Limb (tissue), 2 donors: ENCODE results near the gene RAB10.
"Not testable (repeated sequence)": the region's sequence is repeated elsewhere in the genome, so short reads cannot be mapped to it uniquely, and the experiment has no call there.

Source experiments
- DNase-seq, 2 donors: peaks; one replicate each; pipeline ENCODE4 v3.0.0-alpha.2; 2016; ENCODE audit errors: extremely low spot score in 2 of 2

RAB10 gene

DNA sequence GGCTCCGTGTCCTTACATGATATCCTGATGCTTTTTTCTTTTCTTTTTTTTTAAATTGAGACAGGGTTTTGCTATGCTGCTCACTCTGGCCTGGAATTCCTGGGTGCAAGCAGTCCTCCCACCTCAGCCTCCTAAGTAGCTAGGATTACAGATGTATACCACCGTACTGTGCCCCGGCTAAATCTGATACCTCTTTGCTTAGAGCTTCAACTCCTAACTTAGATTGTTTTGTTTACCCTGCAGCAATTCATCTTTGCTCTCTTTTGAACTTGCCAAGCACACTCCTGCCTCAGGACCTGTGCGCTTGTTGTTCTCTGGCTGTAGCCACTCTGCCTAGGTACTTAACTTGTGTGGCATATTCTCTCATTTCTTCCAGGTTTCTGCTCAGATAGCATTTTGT, 24.5 kb downstream of the RAB10 start:
- no peak for DNase-seq

DNA sequence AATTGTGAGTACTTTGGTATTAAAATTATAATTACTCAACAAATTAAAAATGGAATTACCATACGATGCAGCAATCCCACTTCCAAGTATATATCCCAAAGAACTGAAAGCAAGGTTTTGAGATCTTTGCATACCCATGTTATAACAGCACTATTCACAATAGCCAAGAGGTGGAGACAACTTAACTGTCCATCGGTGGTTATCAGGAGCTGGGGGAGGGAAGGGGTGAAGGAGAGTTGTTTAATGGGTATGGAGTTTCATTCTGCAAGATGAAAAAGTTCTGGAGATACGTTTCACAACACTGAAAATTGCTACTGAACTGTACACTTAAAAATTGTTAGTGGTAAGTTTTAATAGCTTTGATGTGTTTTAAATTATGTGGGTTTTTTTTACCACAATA, 25.7 kb downstream of the RAB10 start:
- DNase-seq, result no peak

DNA sequence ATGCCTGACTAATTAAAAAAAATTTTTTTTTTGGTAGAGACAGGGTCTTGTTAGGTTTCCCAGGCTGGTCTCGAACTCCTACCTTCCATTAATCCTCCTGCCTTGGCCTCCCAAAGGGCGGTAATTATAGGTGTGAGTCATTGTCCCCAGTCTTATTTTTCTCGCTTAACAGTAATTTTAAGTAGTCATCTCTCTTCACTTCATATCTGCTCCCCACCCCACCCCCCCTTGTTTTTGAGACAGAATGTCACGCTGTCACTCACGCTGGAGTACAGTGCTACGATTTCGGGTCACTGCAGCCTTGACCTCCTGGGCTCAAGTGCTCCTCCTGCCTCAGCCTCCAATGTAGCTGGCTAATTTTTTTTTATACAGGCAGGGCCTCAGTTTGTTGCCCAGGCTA, 27.7 kb downstream of the RAB10 start:
- no peak for DNase-seq

DNA sequence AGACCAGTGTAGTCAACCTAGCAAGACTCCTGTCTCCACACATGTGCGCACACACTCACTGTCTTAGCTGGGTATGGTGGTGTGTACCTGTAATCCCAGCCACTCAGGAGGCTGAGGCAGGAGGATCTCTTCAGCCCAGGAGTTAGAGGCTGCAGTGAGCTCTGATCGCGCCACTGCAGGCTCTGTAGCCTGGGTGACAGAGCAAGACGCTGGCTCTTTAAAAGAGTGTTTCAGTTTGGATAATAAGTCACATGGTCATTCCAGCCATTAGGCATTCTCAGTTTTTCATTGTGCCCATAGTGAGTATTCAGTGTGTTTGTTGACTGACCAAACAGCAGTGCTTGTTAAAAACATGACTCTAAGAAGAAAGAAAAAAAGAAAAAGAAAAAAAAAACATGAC, 31.0 kb downstream of the RAB10 start:
- DNase-seq, result no peak

DNA sequence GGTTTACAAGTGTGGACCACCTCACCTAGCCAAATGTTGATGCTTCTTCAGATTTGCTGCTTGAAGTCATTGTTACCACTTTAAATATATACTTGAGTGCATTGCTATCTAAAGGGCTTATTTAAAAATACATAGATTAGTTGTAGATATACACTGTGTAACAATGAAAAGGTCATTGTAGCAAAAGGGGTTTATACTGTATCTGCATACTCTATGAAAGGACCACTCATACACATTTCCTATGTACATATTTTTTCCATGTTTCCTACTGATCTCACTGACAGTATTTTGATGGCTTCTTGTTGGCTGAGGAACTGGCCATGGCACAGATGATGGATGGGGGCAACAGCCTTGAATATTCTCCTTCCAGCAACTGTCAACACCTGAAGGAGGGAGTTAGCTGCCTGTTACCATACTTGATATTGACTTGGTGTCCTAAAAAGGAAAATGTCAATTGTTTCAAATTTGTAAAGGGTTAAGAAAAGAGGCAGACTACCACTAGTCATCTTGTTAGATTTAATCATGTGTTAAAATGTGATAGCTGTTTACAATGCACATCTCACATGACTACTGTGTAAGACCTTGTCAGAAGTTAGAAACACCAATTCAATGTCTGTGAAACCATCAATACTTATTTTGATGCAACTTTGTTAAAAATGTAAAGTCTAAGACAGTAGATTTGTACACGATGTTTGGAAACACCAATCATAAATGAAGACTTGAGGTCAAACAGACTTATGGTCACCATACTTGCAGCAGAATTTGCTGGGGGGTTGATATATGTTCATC, 33.5 kb downstream of the RAB10 start:
- DNase-seq, result no peak

DNA sequence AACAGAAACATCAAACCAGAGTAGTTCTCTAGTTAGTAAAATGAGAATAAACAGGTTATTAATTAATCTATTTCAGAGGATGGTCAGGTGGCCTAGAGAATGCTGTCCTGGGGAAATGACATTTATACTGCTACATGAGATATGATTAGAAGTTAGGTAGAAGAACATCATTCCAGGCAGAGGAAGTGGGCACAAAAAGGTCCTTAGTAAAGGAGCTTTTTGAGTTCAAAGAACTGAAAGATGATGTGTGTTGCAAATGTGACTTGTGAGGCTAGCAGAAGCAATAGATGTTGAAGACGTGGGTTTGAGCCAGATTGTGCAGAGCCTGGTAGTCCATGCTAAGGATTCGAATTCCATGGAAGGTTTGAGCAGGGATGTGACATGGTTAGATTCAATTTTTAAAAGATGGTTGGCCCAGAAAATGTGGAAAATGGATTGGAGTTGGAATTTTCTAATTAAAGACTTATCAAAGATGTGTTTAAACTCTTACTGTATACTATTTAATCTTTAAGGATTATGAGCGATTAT, 34.2 kb downstream of the RAB10 start:
- DNase-seq, result no peak

DNA sequence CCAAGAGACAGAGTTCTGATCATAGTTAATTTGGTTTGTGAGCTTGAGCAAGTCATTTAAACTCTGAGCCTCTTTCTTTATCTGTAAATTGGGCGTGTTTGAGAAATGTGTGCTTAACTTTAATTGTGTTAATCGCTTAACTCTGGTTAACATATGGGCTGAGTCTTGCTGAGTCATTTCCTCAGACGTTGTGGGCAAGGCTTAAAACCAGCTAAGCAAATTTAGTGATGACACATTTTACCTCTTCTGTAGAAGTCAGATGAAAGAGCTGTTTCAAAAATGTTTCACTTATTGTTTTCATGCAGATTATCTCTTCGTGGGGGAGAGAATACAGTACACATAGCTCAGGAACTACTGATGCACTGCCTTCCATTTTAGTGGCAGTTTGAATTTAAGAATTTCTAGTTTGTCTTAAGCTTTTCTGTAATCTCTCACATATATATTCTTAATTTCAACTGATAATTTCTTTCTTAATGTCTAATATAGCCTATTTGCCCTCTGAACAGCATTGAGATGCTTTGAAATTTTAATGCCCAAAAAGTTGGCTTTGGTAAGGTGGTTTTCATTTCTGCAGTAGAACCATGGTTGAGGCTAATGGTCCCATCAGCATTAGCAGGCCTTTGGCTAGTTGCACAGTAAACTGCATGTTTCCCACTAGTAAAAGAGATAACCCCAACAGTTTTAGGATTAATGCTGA, 34.9 kb downstream of the RAB10 start:
- DNase-seq, result no peak

DNA sequence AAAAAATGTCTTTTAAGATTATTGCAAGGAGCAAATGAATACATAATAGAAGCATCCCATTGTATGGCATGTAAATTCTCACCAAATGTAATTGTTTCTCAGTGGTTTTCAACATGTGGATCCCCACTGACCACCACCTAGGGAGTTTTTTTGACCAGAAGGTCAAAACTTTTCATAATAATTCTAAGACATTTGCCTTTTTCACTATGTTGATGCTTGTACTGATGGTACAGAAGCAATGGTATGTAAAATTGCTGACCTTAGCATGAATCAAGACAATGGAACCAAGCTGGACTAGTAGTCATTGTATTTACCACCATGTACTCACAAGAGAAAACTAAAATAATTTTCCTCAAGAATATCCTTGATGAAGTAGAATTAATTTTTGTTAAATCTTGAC, 36.8 kb downstream of the RAB10 start:
- no peak for DNase-seq

DNA sequence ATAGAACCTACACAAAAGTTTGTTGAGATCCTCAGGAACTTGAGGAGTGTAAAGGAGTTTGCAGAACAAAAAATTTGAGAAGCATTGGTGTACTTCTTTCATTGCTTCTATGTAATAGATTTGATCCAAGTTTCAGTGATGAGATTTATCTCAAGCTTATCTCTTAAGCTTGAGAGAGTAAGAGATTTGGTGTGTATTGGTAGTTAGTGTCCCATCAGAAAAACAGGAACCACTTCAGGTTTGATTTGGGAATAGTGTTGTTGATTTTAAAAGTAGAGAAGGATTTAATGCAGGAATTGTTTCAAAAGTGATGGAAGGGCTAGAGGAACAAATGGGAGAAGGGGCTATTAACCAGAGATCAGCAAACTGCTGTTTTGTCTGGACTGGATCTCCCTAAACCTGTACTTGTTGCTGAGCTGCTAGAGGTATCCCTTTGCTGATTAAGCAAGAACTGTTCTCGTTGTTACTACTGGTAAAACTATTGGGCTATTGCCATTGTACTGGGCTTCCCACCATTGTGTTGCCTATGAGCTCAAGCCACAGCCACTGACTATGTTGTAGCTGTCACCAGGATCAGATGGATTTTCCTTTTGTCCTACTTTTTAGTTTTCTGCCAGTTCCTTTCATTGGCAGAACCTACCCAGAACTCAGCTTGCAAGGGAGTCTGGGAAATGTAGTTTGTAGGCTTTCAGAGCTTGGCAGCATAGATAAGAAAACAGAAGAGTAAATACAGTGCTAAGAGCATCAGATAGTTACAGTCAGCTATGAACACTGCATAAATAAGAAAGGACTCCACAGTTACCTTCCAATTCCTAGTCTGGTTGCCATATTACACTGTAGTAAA, 39.3 kb downstream of the RAB10 start:
- no peak for DNase-seq

DNA sequence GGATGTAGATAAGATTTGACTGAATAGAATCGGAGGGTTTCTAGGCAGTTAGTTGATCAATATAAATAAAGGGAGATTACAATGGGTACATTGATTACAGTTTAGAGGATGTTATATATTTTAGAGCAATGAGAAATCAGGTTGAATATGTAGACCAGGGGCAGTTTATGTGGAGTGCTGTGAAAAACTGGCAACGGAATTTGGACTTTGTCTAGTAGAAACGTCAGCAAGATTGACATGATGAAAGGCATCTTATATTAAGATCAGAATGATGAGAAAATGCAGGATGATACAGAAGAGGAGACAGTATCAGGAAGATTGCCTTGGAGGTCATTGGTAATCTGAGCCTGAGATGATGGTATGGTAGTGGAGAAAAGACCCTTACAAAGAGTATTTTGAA, 39.9 kb downstream of the RAB10 start:
- no peak for DNase-seq

DNA sequence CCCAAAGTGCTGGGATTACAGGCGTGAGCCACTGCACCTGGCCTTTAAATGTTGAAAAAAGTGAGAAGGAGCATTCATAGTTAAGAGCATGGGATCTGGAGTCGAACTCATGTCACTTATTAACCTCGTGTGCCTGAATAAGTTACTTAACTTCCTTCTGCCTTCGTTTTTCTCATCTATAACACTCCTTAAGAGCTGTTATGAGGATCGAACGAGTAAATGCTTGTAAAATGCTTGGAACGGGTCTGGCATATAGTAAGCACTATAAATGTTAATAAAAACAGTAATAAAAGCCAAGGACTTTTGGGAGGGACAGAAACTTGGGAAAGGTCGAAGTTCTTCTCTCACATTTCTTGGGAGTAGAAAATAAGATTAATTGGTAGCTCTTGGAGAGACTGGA, 40.8 kb downstream of the RAB10 start:
- no peak for DNase-seq

DNA sequence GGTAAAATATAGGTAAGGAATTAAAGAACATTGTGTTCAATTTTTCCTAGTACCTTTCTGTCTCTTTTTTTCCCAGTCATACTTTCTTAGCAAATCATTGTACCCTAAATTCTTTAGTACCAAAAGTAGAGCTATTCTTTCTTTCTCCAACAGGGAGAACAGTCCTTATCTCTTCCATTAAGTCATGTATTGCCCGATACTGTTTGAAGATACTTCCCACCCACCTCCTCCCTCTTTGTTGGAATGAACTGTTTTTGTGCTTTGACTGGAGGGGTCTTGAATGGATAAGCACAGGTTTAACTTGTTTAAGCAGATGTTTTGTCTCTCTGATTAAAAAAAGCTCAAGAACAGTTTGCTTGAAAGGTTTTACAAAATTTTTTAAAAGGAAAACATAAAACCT, 41.3 kb downstream of the RAB10 start:
- no peak for DNase-seq

DNA sequence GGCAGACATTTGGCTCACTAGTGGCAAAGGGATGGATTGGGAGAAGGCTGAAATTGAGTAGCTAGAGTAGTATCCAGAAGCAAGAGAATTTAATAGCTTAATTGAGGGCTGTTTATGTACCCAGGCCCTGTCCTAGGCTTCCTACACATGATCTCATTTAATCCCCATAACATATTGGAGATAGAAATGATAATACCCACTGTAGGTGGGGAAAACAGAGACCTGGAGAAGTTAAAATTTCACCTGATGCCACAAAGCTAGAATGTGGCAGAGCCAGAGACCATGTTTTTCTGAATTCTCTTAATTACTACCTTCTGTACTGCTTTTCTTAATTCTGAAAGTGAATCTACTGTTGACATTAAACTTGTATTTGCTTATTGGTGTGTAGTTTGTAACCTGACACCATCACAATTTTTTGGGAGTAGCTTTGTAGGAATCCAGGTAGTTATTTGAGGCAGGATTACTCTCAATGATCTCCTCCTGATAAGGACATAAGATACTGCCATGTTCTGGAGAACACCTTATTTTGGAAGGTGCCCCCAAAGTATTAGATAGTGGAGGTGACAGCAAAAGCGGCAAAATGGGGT, 42.2 kb downstream of the RAB10 start:
- no peak for DNase-seq

DNA sequence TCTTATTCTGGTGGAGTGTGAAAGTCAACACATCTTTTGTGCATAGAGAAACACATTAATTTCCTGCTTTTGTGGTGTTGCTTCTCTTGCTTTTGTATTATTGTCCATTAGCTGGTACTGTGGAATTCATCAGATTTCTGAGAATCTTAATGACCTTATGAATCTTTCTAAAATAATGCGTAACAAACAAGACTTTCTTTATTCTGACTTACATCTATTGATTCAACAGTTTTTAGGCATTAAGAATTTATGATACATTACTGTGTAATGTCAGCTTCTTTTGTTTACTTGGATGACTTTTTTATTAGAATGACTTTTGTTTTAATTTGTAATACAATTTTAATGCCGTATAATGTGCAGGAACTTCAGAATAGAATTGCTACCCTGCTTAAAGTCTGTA, 43.4 kb downstream of the RAB10 start:
- no peak for DNase-seq

DNA sequence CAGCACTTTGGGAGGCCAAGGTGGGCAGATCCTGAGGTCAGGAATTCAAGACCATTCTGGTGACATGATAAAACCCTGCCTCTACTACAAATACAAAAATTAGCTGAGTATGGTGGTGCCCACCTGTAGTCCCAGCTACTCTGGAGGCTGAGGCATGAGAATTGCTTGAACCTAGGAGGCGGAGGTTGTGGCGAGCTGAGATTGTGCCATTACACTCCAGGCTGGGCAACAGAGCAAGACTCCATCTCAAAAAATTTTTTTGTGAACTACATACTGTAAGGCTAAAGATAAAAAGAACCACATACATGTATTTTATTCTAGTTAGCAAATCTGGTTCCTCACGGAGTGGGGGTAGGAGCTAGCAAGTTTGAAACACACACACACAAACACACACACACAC, 45.1 kb downstream of the RAB10 start:
- DNase-seq, result no peak

DNA sequence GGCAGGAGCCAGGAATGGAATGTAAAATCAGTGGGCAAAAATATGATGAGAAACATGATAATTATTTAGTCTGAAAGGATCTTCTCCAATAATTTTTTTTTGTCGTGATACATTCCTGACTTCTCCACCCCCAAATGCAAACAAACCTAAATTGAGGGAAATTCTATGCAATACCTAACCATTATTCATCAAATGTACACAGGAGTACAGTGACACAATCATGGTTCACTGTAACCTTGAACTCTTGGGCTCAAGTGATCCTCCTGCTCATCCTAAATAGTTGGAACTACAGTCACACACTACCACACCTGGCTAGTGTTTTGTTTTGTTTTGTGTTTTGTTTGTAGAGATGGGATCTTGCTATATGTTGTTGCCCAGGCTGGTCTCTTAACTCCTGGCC, 46.5 kb downstream of the RAB10 start:
- DNase-seq, result no peak

DNA sequence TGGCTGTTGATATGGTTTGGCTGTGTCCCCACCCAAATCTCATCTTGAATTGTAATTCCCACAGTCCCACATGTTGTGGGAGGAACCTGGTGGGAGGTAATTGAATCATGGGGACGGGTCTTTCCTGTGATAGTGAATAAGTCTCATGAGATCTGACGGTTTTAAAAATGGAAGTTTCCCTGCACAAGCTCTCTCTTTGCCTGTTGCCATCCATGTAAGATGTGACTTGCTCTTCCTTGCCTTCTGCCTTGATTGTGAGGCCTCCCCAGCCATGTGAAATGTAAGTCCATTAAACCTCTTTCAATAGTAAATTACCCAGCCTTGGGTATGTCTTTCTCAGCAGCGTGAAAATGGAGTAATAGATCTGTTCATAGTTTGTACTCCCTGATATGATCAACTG, 47.0 kb downstream of the RAB10 start:
- not testable (repeated sequence) for DNase-seq

DNA sequence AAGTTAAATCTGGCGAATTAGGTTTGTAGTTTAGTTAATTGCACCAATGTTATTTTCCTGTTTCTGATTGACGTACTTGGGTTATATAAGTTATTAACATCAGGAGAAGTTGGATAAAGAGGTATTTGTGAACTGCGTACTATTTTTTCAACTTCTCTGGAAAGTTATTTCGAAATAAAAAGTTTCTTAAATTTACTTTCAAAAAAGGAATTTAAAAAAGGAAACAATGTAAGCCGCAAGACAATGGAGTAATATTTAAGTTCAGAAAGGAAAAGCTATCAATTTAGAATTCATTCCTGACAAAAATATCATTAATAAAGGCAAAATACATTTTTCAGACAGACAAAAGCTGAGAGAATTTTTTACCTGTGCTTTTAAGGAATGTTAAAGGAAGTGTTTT, 47.7 kb downstream of the RAB10 start:
- DNase-seq, result no peak

DNA sequence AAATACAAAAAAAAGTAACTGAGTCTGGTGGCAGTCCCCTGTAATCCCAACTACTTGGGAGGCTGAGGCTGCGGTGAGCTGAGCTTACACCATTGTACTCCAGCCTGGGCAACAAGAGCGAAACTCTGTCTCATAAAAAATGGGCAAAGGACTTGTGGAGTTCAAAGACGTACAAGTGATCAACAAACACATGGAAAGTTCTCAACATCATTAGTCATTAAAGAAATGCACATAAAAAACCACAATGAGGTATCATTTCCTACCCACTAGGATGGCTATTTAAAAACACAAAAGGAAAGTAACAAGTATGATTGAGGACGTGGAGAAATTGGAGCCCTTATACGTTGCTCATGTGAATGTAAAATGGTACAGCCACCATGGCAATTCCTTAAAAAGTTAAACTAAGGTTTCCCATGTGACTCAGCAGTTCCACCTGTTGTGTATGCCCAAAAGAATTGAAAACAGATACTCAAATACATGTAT, 52.3 kb downstream of the RAB10 start:
- DNase-seq, result no peak

DNA sequence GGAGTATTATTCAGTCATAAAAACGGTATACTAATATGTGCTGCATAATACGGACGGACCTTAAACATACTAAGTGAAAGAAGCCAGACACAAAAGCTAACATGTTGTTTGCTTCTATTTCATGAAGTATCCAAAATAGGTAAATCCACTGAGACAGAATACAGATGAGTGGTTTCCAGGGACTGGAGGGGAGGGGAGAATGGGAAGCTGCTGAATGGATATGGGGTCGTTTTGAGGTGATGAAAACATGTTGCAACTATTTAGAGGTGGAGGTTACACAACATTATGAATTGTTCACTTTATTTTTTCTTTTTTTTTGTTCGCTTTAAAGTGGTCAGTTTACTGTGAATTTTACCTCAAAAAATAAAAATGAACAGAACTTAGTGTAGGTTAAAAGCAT, 52.9 kb downstream of the RAB10 start:
- no peak for DNase-seq

DNA sequence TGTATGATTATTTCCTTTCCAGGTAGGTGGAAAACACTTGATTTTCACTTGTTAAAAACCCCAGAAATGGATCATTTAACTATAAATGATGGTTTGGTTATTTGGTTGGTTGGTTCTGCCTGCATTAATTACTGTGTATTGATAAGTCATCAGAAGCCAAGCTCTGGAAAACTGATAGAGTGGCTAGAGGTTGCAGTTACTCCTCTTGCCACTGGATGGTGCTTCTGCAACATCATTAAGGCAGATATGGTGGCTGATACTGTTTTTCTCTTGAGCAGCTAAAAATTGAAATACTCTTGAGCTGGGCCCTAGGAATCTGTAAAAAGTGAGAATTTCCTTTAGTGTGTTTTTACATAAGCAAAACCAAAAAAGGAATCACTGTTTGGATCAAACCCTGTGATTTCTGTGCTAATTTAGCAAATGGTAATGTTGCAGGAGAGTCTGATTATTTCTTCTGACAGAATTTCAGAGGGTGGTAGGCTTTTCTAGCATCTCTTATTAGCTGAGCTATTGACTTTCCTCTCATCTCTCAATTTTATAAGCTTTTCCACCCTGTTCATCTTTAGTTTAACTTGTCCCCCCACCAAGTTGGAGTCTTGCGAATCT, 54.3 kb downstream of the RAB10 start:
- DNase-seq, result peak in 1 of 2 donors; percentile 38
